IPS DF 4.7 (cell line): ENCODE results near the gene DSTN.

Experiments
- DNase-seq: peaks from one replicate; pipeline ENCODE4 v3.0.0-alpha.2; 2013; ENCODE audit warnings: low spot score; ENCODE audit errors: extremely low read depth

DSTN gene

DNA sequence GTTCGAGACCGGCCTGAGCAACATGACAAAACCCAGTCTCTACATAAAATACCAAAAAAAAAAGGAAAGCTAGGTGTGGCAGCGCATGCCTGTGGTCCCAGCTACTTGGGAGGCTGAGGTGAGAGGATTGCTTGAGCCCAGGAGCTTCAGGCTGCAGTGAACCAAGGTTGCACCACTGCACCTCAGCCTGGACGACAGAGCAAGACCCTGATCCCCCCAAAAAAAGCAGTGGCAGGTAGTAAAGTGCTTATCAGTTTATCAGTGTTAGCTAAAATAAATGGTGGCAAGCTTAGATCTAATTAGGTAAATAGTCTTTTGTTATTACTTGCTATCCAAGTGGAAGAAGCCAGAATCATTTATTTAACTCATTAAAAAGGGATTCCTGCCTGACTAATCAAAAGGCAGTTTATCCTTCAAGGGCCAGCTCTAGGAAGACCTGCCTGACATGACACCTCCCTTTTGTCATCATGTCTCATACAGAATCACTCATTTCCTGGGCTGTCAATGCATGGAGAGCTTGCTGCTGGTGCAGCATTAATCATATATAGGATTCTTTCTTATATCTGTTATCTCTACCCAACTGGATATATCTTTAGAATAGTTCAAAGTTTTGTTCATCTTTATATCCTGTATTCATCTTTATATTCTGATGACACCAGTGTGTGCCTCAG, 9.6 kb downstream of the DSTN start:
- no peak for DNase-seq

GRCh38 chr20:17580895-17581294, 11.0 kb downstream of the DSTN start:
- no peak for DNase-seq

- no peak for DNase-seq
Observed at GRCh38 chr20:17583126-17583525, 13.3 kb downstream of the DSTN start.

DNA sequence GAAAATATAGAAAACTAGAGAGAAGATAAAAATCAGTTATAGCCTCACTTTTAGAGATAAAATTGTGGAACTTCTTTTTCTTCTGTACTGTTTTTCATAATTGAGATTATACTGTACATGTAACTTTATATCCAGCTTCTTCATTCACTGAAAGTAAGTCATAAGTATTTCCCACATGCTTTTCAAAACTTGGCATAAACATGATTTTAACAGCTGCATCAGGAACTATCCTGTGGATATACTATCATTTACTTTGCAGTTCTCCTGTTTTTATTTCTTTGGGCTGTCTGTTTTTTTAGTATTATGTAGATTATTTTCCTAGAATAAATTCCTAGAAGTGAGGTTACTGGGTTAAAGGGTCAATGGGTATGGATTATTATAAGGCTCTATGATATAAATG, 14.8 kb downstream of the DSTN start:
- DNase-seq, result no peak

GRCh38 chr20:17586250-17586649, 16.4 kb downstream of the DSTN start:
- DNase-seq, result no peak

GRCh38 chr20:17587148-17587547, 17.3 kb downstream of the DSTN start:
- no peak for DNase-seq

DNA sequence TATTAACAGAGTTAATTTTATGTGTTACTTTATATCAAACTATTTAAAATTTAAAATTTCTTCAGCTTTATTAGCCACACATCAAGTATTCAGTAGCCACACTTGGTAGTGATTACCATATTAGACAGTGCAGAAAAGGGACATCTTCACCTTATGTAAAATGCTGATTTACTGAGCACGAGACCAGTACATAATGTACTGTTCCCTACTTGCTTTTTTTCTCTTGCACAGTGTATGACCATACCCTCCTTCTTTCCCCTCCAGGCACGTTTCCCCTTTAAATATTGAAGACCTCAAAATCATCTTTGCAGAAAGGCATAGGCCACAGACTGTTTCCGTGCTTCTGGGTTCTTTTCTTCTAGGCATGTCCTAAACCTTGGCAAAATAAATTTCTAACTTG, 17.9 kb downstream of the DSTN start:
- DNase-seq, result no peak

DNA sequence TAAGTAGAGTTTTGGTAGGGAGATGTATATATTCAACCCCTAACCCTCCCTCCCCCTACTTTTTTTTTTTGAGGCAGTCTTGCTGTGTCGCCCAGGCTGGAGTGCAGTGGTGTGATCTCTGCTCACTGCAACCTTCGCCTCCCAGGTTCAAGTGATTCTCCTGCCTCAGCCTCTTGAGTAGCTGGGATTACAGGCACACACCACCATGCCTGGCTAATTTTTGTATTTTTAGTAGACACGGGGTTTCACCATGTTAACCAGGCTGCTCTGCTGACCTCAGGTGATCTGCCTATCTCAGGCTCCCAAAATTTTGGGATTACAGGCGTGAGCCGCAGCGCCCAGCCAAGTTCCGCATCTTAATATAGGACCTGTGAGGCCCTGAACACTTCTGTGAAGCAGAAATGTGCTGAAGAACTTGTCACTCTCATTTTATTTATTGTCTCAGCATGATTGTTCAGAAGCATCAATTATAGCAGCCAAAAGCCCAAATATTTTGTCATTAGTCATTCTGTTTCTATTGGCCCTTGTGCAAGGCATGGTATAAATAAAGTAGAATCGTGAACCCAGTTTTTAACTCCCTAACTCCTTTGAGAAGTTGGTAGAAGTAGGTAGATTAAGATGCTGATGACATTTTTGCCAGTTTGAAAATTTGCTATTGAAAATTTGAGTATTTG, 19.4 kb downstream of the DSTN start:
- DNase-seq, result no peak

GRCh38 chr20:17590245-17590644, 20.4 kb downstream of the DSTN start:
- no peak for DNase-seq

- DNase-seq, result no peak
Observed at GRCh38 chr20:17593902-17594301, 24.0 kb downstream of the DSTN start.

DNA sequence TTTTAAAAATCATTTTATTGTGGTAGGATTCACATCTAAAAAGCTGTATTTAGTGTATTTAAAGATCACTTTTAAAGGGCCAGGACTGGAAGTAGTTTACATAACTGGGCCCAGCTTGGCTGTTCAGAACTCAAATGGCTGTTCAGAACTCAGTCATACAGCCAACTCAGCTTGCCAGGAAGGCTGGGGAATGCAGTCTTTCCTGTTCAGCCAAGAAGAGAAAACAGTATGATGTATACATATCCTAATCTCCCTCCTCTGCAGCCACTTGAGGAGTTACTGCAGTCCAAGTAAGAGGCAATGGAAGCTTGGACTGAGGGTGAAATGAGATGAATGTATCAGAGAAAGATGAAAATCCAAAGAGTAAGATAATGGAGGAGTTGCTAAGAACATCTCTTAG, 24.6 kb downstream of the DSTN start:
- DNase-seq, result no peak

DNA sequence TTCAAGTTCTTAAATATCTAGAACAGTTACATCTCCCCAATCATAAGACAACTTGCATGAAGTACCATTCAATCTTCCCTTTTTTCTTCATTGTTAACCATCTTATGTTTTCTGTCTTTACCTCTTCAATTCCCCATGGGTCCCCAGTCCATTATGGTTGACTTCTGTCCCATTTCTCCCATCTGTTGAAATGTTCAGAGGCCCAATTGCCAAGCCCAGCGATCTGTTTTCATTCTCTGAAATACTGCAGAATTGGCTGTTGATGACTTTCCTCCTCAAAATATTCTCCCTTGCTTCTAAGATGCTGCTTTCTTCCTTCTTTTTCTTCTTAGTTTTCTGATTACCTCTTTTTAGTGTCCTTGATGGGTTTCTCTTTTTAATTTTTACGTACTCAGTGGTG, 26.0 kb downstream of the DSTN start:
- DNase-seq, result no peak

DNA sequence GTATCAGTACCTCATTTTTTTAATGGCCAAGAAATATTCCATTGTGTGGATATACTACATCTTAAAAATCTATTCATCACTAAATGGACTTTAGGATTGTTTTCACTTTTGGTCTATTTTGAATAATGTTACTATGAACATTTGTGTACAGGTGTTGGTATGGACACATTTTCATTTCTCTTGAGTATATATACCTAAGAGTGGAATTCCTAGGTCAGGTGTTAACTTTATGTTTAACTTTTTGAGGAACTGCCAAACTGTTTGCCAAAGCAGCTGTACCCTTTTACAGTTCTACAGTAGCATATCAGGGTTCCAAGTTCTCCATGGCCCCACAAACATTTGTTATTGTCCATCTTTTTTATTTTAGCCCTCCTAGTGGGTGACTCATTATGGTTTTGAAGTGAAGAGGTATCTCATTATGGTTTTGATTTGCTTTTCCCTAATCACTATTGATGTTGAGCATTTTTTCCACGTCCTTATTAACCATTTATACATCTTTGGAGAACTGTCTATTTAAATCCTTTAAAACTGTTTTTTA, 28.2 kb downstream of the DSTN start:
- no peak for DNase-seq

- no peak for DNase-seq
Observed at GRCh38 chr20:17601957-17602356, 32.1 kb downstream of the DSTN start.

DNA sequence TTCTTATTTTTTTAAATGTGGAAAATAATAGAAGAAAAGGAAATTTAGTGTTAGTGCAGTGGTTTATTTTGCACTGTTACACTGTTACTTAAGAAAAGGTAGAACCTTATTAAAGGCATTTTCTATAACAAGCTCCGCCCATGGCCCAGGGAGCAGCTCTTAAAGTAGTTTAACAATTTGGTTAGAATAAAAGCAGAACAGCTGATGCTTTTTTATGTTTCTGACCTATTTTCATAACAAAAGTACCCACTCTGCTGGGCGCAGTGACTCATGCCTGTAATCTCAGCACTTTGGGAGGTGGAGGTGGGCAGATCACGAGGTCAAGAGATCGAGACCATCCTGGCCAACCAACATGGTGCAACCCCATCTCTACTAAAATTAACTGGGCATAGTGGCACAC, 32.6 kb downstream of the DSTN start:
- no peak for DNase-seq

DNA sequence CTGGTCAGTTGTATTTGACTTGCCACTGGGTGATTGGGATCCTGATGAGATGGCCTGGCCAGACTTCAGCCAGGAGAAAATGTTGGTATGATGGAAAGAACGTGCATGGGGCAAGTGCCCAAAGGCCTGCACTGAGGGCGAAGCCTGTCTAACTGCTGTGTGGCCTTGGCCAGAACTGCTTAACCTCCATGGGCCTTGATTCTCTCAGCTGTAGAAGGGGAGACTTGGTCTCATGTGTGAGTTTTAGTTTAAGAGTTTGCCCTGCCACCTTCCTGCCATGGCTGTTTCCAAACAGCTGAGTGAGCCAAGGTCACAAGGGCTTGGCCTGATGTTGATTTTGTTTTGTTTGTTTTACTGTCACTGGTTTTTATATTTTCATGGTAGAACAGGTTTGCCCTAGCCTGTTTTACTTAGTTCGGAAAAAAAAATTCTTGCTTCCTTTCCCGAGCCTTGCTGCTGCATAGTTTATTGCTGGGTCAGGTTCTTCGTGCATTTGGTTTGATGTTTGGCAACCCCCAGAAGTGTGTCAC, 35.3 kb downstream of the DSTN start:
- no peak for DNase-seq

DNA sequence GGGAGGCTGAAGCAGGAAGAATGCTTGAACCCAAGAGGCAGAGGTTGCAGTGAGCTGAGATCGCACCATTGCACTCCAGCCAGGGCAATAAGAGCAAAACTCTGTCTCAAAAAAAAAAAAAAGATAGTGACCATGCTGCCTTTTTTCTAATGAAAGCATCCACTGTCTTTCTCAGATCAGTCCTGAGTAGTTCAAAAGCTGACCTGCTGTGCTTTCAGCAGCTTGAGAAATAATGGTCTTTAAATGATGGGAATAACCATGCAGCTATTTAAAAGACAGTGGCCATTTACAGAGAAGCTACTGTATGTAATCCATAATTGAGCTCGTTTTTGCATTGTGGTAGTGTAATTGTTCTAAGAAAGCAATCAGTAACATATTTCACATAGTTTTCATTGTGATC, 36.1 kb downstream of the DSTN start:
- no peak for DNase-seq

- DNase-seq, result no peak
Observed at GRCh38 chr20:17608701-17609497, 39.0 kb downstream of the DSTN start.

DNA sequence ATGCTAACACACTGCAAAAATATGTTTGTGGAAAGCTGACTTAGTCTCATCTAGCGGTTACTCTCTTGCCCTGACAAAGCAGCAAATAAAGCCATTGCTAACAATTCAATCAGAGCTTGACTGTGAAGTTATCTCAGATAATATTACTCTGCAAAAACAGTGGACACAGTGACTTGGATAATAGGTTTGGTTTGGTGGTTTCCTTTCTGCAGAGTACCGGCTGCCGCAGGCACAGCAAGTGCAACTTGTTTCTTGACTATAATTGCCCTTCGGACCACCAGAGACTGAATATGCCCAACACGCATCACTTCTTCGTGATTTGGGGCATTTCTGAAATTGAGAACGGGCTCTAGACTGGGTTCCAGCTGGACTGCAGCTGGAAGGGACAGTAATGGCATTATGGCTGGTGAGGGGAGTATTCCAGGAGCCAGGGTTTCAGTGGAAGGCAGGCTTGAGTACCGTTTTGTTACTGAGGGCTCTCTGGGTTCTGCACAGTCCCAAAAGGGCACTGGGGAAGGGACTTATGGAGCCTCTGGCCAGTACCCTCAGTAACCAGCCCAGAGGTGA, 40.0 kb downstream of the DSTN start:
- no peak for DNase-seq

DNA sequence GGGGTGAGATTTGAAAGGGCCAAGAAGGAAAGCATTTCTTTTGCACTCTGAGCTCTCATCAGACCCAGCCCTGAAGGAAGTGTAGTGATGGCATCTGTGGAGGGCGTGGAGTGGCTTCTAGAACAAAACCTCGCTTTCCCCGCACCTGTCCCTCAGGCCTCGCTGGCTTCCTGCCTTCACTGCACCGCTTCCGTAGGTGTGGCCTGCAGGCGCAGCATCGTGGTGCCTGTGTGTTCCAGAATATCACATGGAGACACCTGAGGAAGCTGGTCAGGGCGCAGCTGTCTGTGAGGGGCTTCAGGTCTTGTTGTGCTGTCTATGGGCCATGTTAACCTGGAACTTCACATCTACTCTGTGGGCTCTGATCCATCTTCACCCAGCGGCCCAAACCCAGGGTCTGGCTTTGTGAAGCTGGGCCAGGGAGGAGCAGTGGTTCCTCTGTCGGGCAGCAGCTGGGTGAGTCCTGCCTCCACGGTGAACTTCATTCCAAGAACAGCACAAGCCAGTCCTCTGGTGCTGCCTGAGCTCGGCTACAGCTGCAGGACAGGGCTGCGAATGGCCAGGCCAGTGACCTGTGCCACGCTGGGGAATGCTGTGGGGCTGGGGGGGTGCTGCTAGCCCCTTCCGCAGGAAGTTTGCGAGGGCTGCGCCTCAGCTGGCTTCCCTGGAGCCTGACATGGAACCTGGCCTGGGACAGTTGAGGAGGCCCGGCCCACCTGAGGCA, 40.9 kb downstream of the DSTN start:
- DNase-seq, result no peak

DNA sequence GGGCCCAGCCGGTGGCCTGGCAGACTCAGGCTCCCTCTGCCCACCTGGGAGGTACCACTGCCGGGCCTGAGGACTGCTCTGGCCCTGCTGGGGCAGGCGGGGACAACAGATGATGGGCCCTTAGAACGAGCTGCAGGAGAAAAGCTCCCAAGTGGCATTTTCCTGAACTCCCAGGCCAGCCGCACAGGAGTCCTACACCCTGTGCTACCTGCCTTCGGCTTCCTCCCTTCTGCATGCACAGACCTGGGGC, 41.3 kb downstream of the DSTN start:
- no peak for DNase-seq
